ENCODE measurements around the gene RD3L.
"Not testable (repeated sequence)": the region's sequence is repeated elsewhere in the genome, so short reads cannot be mapped to it uniquely, and the experiment has no call there.

Gene RD3L

DNA sequence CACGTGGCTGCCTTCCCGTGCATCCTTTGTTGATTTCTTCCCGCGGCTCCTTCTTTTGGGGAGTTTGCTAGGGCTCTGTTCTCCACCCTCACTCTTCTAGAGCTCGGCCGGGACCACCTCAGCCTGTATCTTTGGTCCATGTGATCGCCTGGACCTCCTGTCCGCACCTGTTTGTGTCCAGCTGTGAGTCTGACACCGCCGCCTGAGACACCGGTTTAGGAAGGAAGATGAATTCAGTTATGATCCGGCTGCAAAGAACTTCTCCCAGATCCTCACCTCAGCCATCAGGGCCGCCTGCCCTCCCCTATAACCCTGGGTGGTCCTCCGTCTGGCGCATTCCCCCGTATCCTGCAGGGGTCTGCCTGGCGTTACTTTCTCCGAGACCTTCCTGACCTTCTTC, 14.8 kb downstream of the RD3L start:
- H3K27ac ChIP-seq (ENCODE audit: low read depth, low read length) = no peak overlapping the region
- no peak overlapping the region for H3K4me3 ChIP-seq (ENCODE audit: low read depth, low read length)
- H3K9me3 ChIP-seq (ENCODE audit: control insufficient read depth, insufficient read depth, low read length) = no peaks in the 10 kb centered on the region
- H3K27me3 ChIP-seq (ENCODE audit: control insufficient read depth, insufficient read depth, low read length) = no peaks in the 10 kb centered on the region
- H3K4me1 ChIP-seq (ENCODE audit: control insufficient read depth, insufficient read depth, low read length) = no peaks in the 10 kb centered on the region
- no peaks in the 10 kb centered on the region for H3K36me3 ChIP-seq (ENCODE audit: control insufficient read depth, insufficient read depth, low read length)
- H3K9ac ChIP-seq (ENCODE audit: low read depth, low read length) = no peak overlapping the region

DNA sequence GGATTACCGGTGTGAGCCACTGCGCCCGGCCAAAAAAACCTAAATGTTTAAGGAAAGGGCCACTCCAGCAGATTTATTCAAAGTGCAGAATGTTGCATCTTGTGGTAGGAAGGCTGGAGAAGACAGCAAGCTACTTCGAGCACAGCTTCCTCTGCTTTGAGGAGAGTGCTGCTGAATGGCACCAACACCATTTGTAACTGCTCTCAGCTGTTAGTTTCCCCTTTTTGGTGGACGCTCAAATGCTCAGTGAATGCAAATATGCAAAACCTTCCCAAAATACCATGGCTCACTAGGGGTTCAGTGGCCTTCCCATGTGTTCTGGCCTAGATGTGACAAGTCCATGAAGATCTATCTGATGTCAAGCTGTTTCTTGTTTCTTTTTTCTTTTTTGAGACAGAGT, 17.0 kb downstream of the RD3L start:
- H3K9ac ChIP-seq (ENCODE audit: low read depth, low read length) = no peak overlapping the region
- no peak overlapping the region for H3K27ac ChIP-seq (ENCODE audit: low read depth, low read length)
- no peaks in the 10 kb centered on the region for H3K4me1 ChIP-seq (ENCODE audit: control insufficient read depth, insufficient read depth, low read length)
- H3K4me3 ChIP-seq (ENCODE audit: low read depth, low read length) = no peak overlapping the region
- no peaks in the 10 kb centered on the region for H3K9me3 ChIP-seq (ENCODE audit: control insufficient read depth, insufficient read depth, low read length)
- H3K27me3 ChIP-seq (ENCODE audit: control insufficient read depth, insufficient read depth, low read length) = no peaks in the 10 kb centered on the region
- H3K36me3 ChIP-seq (ENCODE audit: control insufficient read depth, insufficient read depth, low read length) = no peaks in the 10 kb centered on the region

DNA sequence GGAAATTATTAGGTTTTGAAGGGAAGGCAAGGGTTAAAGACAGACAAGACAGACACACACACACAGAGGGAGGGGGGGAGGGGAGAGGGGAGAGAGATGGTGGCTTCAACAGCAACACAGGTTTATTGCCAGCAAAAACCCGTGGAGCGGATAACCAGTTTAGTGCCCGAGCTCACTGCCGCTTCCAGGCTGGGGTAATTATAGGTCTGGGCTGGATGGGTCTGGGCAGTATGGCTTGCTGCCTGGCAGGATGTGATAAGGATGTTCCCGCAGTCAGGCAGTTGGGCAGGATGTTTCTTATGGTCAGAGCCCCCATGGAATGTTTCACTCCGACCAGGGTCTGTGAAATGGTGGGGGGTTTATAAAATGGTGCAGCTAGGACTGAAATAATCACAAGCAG, 18.5 kb downstream of the RD3L start:
- H3K27ac ChIP-seq (ENCODE audit: low read depth, low read length) = no peak overlapping the region
- no peaks in the 10 kb centered on the region for H3K27me3 ChIP-seq (ENCODE audit: control insufficient read depth, insufficient read depth, low read length)
- H3K36me3 ChIP-seq (ENCODE audit: control insufficient read depth, insufficient read depth, low read length) = no peaks in the 10 kb centered on the region
- no peaks in the 10 kb centered on the region for H3K9me3 ChIP-seq (ENCODE audit: control insufficient read depth, insufficient read depth, low read length)
- no peaks in the 10 kb centered on the region for H3K4me1 ChIP-seq (ENCODE audit: control insufficient read depth, insufficient read depth, low read length)
- no peak overlapping the region for H3K9ac ChIP-seq (ENCODE audit: low read depth, low read length)
- H3K4me3 ChIP-seq (ENCODE audit: low read depth, low read length) = no peak overlapping the region

DNA sequence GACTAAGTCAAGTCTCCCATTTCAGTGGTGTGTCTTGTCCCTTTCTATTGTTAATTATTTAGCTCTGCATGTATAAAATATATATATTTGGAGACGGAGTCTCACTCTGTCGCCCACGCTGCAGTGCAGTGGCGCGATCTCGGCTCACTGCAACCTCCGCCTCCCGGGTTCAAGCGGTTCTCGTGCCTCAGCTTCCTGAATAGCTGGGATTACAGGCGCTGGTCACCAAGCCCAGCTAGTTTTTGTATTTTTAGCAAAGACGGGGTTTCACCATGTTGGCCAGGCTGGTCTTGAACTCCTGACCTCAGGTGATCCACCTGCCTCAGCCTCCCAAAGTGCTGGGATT, 20.5 kb downstream of the RD3L start:
- Histone ChIP-seq H3K36me3 (ENCODE audit: control insufficient read depth, insufficient read depth, low read length) (peaks cover 13% of the 10 kb centered on the region), H3K4me3 (ENCODE audit: low read depth, low read length) (peak overlapping the region; percentile 98)
- H3K27ac ChIP-seq (ENCODE audit: low read depth, low read length); H3K4me1 ChIP-seq (ENCODE audit: control insufficient read depth, insufficient read depth, low read length); H3K27me3 ChIP-seq (ENCODE audit: control insufficient read depth, insufficient read depth, low read length); H3K9ac ChIP-seq (ENCODE audit: low read depth, low read length); H3K9me3 ChIP-seq (ENCODE audit: control insufficient read depth, insufficient read depth, low read length): not testable (repeated sequence)

DNA sequence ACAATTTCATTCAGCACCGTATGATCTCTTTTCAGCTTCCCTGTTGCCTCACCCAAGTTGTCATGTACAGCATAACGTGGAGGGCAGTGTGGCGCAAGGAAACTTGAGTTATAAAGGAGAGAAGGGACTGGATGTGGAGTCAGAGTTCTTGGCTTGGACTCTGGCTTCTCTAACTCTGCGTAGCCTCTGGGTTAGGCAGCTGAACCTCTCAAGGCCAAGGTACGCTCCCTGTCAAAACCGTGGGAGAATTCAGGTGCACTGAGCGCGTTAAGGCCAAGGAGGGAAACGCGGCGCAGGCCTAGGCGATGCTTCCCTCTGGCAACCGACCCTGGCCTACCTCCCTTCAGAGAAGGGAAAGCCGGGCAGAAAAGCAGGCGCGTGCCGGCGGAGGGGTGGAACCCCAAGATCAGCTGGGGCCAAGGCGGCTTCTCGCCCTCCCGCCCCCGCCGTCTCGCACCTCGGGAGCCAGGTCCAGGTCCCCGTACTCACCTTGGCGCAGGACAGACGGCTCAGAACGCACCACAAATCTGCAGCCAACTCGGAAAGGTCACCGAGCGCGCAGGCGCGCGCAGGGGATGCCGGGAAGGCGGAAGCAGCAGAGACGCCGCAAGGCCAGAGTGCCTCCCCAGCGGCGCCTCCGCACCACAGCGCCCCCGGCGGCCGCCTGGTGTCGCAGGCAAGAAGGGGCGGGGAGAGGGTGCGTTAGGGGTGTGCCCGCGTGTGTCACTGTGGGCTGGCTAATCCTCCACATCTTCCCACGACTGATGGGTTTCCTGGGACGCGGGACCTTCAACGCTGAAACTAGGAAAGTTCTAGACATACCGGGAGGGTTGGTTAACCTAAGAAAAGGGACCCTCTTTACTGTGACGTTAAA, 21.1 kb downstream of the RD3L start:
- Histone ChIP-seq H3K4me1 (ENCODE audit: control insufficient read depth, insufficient read depth, low read length) (no peaks in the 10 kb centered on the region), H3K9ac (ENCODE audit: low read depth, low read length) (peak overlapping the region; percentile 84), H3K27me3 (ENCODE audit: control insufficient read depth, insufficient read depth, low read length) (no peaks in the 10 kb centered on the region), H3K36me3 (ENCODE audit: control insufficient read depth, insufficient read depth, low read length) (peaks cover 16% of the 10 kb centered on the region), H3K9me3 (ENCODE audit: control insufficient read depth, insufficient read depth, low read length) (no peaks in the 10 kb centered on the region), H3K27ac (ENCODE audit: low read depth, low read length) (peak overlapping the region; percentile 67), H3K4me3 (ENCODE audit: low read depth, low read length) (peak overlapping the region; percentile 98)

DNA sequence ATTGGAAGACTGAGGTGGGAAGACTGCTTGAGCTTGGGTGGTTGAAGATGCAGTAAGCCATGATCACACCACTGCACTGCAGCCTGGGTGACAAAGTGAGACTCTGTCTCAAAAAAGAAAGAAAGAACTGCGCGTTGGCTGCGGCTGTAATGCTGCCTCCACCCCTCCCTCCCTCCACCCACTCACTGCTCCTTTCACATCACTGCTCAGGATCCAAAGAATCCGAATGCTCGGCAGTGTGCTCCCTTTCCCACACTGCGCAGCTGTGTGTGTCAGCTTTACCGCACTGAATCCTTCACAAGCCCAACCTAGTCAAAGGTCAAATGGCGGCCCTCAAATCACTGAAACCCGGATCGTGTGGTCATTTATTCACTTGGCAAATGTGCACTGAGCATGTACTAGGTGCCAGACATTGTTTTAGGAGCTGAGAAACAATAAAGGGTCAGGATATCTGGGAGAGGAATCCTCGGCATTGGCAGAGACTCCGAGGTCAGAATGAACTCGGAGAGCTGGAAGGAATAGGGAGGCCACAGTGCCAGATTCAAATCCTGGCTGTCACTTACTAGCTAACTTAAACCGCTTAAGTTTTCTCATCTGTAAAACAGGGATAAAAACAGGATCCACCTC, 25.6 kb downstream of the RD3L start:
- Histone ChIP-seq H3K9ac (ENCODE audit: low read depth, low read length) (no peak overlapping the region), H3K36me3 (ENCODE audit: control insufficient read depth, insufficient read depth, low read length) (peaks cover 54% of the 10 kb centered on the region), H3K27me3 (ENCODE audit: control insufficient read depth, insufficient read depth, low read length) (no peaks in the 10 kb centered on the region), H3K4me3 (ENCODE audit: low read depth, low read length) (no peak overlapping the region), H3K9me3 (ENCODE audit: control insufficient read depth, insufficient read depth, low read length) (no peaks in the 10 kb centered on the region), H3K27ac (ENCODE audit: low read depth, low read length) (no peak overlapping the region), H3K4me1 (ENCODE audit: control insufficient read depth, insufficient read depth, low read length) (no peaks in the 10 kb centered on the region)

DNA sequence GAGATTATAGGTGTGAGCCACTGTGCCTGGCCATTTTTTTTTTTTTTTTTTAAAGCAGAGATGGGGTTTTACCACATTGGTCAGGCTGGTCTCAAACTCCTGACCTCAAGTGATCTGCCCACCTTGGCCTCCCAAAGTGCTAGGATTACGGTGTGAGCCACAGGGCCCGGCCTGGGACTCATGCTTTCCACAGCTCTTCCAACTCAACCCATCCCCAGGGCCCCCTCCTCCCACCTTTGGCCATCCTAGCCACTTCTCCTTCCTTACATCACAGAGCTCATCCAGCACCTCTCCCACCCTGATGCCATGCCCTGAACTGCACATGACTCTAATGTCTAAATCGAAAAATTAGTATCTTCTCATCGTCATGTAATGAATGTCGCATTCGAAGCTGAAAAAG, 26.7 kb downstream of the RD3L start:
- Histone ChIP-seq H3K4me3 (ENCODE audit: low read depth, low read length) (no peak overlapping the region), H3K36me3 (ENCODE audit: control insufficient read depth, insufficient read depth, low read length) (peaks cover 60% of the 10 kb centered on the region), H3K9me3 (ENCODE audit: control insufficient read depth, insufficient read depth, low read length) (no peaks in the 10 kb centered on the region), H3K27me3 (ENCODE audit: control insufficient read depth, insufficient read depth, low read length) (no peaks in the 10 kb centered on the region), H3K27ac (ENCODE audit: low read depth, low read length) (no peak overlapping the region), H3K9ac (ENCODE audit: low read depth, low read length) (no peak overlapping the region), H3K4me1 (ENCODE audit: control insufficient read depth, insufficient read depth, low read length) (0 out of 2 replicates have a peak, but pooled peaks cover 1% of the 10 kb centered on the region)

DNA sequence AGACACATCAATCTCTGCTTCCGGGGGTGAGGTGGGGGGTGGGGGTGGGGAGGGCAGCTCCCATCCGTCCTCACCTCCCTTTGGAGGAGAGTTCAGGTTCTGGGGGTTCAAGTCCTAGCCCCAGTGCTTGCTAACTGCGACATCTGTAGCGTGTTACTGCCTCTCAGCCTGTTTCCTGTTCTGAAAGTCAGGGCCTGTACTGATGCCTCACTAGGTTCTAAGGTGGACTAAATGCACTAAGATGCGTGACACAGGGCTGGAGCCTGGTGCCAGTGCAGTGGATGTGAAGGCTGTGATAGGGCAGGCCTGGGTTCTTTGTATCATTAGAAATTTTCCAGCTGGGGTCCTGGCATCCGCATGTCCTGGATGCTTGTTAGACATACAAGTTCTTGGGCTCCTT, 31.3 kb downstream of the RD3L start:
- no peak overlapping the region for H3K4me3 ChIP-seq (ENCODE audit: low read depth, low read length)
- no peak overlapping the region for H3K27ac ChIP-seq (ENCODE audit: low read depth, low read length)
- H3K27me3 ChIP-seq (ENCODE audit: control insufficient read depth, insufficient read depth, low read length) = no peaks in the 10 kb centered on the region
- peaks cover 8% of the 10 kb centered on the region; the same call in 1 of the 2 replicates for H3K4me1 ChIP-seq (ENCODE audit: control insufficient read depth, insufficient read depth, low read length)
- no peak overlapping the region for H3K9ac ChIP-seq (ENCODE audit: low read depth, low read length)
- peaks cover 41% of the 10 kb centered on the region for H3K36me3 ChIP-seq (ENCODE audit: control insufficient read depth, insufficient read depth, low read length)
- no peaks in the 10 kb centered on the region for H3K9me3 ChIP-seq (ENCODE audit: control insufficient read depth, insufficient read depth, low read length)

DNA sequence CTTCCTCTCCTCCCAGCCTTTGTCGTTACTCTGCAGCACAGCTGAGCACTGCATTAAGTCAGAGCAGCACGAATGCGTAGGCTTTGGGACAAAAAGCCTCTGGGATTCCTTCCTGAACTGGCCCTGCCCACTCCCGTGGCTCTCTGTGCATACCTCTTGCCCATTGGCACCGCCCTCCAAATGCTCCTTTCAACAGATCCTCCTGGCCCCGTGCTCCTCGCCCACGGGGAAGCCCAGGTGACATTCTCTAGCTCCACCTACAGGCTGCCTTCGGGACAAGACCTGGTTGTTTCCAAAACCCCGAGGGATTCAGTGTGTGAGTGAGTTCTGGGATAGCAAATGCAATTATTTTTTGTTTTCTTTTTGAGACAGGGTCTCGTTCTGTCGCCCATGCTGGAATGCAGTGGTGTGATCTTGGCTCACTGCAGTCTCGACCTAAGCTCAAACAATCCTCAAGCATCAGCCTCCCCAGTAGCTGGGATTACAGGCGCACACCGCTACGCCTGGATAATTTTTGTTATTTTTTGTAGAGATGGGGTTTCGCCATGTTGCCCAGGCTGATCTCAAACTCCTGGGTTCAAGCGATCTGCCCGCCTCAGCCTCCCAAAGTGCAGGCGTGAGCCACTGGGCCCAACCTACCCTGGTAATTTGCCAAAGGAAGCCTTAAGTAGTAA, 31.9 kb downstream of the RD3L start:
- no peak overlapping the region for H3K9ac ChIP-seq (ENCODE audit: low read depth, low read length)
- peaks cover 38% of the 10 kb centered on the region for H3K36me3 ChIP-seq (ENCODE audit: control insufficient read depth, insufficient read depth, low read length)
- H3K27me3 ChIP-seq (ENCODE audit: control insufficient read depth, insufficient read depth, low read length) = no peaks in the 10 kb centered on the region
- H3K4me3 ChIP-seq (ENCODE audit: low read depth, low read length) = no peak overlapping the region; the same call in 1 of the 2 replicates
- H3K27ac ChIP-seq (ENCODE audit: low read depth, low read length) = no peak overlapping the region
- no peaks in the 10 kb centered on the region for H3K9me3 ChIP-seq (ENCODE audit: control insufficient read depth, insufficient read depth, low read length)
- H3K4me1 ChIP-seq (ENCODE audit: control insufficient read depth, insufficient read depth, low read length) = peaks cover 8% of the 10 kb centered on the region; the same call in 1 of the 2 replicates

DNA sequence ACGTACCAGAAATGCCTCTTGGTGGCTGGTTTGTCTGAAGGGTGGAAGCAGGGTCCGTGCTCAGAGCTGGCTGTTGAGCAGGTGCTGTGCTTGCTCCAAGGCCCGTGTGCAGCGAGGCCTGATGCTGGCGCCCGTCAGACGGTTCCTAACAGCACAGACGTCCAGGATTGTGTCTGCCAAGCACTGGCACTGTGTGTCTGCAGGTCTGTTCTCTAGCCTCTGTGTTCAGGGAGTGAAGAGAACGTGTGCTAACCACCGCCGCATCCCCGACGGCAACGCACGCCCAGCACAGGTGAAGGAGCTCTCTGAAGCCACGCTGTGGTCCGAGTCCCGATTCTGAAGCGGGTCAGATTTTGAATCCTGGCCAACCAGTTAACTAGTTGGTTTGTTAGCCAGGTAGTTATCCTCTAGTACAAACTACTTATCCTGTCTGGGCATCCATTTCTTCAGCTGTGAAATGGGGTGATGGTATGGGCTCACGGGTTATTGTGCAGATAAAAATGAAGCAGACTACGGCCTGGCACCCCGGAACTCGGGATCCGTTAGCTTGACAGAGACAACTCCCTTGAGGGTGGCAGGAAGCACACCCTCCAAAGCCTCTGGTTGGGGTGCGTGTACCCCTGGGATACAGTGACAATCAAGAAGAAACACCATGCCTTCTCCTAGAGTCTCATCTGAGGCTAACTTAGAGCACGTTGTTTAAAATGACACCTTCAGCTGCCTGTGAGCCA, 32.6 kb downstream of the RD3L start:
- H3K9me3 ChIP-seq (ENCODE audit: control insufficient read depth, insufficient read depth, low read length) = no peaks in the 10 kb centered on the region
- no peaks in the 10 kb centered on the region for H3K27me3 ChIP-seq (ENCODE audit: control insufficient read depth, insufficient read depth, low read length)
- no peak overlapping the region for H3K27ac ChIP-seq (ENCODE audit: low read depth, low read length)
- H3K4me3 ChIP-seq (ENCODE audit: low read depth, low read length) = no peak overlapping the region; the same call in 1 of the 2 replicates
- H3K9ac ChIP-seq (ENCODE audit: low read depth, low read length) = no peak overlapping the region
- peaks cover 8% of the 10 kb centered on the region; the same call in 1 of the 2 replicates for H3K4me1 ChIP-seq (ENCODE audit: control insufficient read depth, insufficient read depth, low read length)
- peaks cover 33% of the 10 kb centered on the region for H3K36me3 ChIP-seq (ENCODE audit: control insufficient read depth, insufficient read depth, low read length)
